Measurements from ENCODE around the gene PALLD. TPM values are rescaled to one million over a fixed set of nuclear protein-coding genes. Genes with fewer than 3 reads are reported as not detected.
A peak's percentile ranks its signal among the peaks of the same experiment; 100 is the strongest.

Gene PALLD
- total and polyA plus RNA-seq, 12 donors = 169 to 1,537 (median 667) TPM

DNA sequence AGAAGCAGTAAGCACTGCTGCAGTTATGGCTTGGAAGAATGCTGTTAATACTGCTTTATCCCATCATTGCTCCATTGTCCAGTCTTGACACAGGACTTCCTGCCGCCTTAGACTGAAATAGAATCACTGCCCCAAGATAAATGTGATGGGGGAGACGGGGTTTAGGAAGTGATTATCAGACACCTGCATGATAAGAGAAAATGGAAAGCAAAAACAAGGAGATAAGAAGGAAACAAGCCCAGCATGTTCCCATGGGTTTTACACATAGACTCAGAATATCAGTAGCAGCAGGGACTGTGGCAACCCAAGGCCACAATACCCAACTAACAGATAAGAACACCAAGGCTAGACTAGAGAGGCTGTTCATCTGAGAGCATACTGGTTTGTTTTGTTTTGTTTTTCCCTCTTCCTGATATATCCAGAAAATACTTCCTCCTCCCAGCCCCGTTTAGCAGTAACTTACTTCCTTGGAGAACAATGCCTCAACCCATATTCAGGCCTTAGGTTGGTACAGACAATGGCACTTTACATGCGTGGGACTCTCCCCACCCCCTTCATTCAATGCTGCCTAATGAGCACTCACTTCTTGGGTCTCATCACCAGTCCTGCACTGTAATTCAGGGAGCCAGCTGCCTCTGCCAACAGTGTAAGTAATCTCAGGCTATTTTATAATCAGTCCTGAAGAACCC lies 280.6 kb downstream of the PALLD start:
- peaks cover 0 to 20% (median 8%) of the 10 kb centered on the region in 11 donors for H3K9me3 ChIP-seq
- H3K27ac ChIP-seq = no peak overlapping the region
- H3K4me3 ChIP-seq = no peak overlapping the region
- WGBS, 2 donors = 40 to 44% methylated on average over 4 of the region's 4 CpGs
- no peak for TF ChIP-seq CTCF (IDR thresholded peaks at IDR 0.05)
- no peaks in the 10 kb centered on the region for H3K27me3 ChIP-seq
- no peak for ATAC-seq
- no peaks in the 10 kb centered on the region for H3K36me3 ChIP-seq
- H3K4me1 ChIP-seq = peaks cover 0 to 45% (median 13%) of the 10 kb centered on the region in 9 donors
- intact Hi-C loops (cut with DNase I) = no loop called here
- no peak for DNase-seq

DNA sequence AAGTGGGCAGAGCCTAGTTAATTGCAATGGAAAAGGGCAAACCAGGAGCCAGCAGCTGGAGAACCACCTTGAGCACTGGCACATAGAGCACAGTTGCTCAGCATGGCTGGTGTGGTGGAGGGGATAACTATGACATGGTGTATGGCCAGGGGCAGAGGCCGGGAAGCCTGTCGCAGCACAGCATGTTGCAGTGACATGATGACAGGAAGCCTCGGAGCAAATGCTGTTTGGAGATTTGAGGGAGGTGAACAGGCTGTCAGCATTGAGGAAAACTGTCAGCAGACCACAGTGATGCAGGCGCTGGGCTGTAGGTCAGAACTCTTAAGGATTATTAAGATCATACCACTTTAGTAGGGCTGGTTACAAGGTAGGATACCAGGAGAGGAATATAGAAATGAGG lies 284.5 kb downstream of the PALLD start:
- ATAC-seq (peak in 6 of 8 donors; percentile 45 to 86 (median 61)), DNase-seq (no peak)
- Histone ChIP-seq H3K4me3 (no peak overlapping the region), H3K27me3 (no peaks in the 10 kb centered on the region), H3K27ac (peak overlapping the region in 3 of 10 donors; percentile 7 to 41 (median 25)), H3K36me3 (no peaks in the 10 kb centered on the region), H3K4me1 (peaks cover 0 to 45% (median 15%) of the 10 kb centered on the region in 9 donors), H3K9me3 (peaks cover 0 to 8% (median 2%) of the 10 kb centered on the region in 11 donors)
- intact Hi-C loops (cut with DNase I) = loop anchor here in 1 of 10 donors (5.0 kb wide), 1 partner anchor 64 kb away; no protein-coding TSS in a partner anchor
- WGBS, 2 donors = 34 to 53% methylated on average over 4 of the region's 4 CpGs
- TF ChIP-seq CTCF (IDR thresholded peaks at IDR 0.05) = no peak

- Histone ChIP-seq H3K27me3 (no peaks in the 10 kb centered on the region), H3K4me3 (no peak overlapping the region), H3K27ac (peak overlapping the region in 1 of 10 donors; percentile 41), H3K4me1 (peaks cover 0 to 44% (median 15%) of the 10 kb centered on the region in 9 donors), H3K36me3 (no peaks in the 10 kb centered on the region), H3K9me3 (peaks cover 0 to 2% (median 0%) of the 10 kb centered on the region in 11 donors)
- intact Hi-C loops (cut with DNase I) = loop anchor here in 1 of 10 donors (5.0 kb wide), 1 partner anchor 65 kb away; no protein-coding TSS in a partner anchor
- no peak for DNase-seq
- peak in 1 of 8 donors; percentile 7 for ATAC-seq
- 88 to 90% methylated on average over 4 of the region's 4 CpGs for WGBS, 2 donors
- TF ChIP-seq CTCF (IDR thresholded peaks at IDR 0.05) = no peak
These were observed 285.1 kb downstream of the PALLD start for GRCh38 chr4:168781926-168782325.

DNA sequence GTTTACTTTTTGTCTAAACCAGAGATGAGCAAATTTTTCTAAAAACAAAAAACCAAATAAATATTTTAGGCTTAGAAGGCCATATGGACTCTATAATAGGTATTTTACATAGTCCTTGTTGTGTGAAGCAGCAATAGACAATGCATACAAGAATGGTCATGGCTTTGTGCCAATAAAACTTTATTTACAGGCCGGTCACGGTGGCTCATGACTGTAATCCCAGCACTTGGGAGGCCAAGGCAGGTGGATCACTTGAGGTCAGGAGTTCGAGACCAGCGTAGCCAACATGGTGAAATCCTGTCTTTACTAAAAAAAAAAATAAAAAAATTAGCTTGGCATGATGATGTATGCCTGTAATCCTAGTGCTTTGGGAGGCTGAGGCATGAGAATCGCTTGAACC lies 285.6 kb downstream of the PALLD start:
- Histone ChIP-seq H3K4me1 (peaks cover 0 to 39% (median 15%) of the 10 kb centered on the region in 9 donors), H3K27me3 (no peaks in the 10 kb centered on the region), H3K4me3 (no peak overlapping the region), H3K9me3 (no peaks in the 10 kb centered on the region), H3K36me3 (no peaks in the 10 kb centered on the region), H3K27ac (no peak overlapping the region)
- no peak for TF ChIP-seq CTCF (IDR thresholded peaks at IDR 0.05)
- WGBS, 2 donors = 74 to 86% methylated on average over 5 of the region's 5 CpGs
- ATAC-seq = no peak
- no peak for DNase-seq
- intact Hi-C loops (cut with DNase I) = loop anchor here in 1 of 10 donors (5.0 kb wide), 1 partner anchor 65 kb away; no protein-coding TSS in a partner anchor
